Progenitor cell of endocrine pancreas (in vitro differentiated cells): ENCODE measurements around the gene APEH. TPM values are rescaled to one million over a fixed set of nuclear protein-coding genes. Genes with fewer than 3 reads are reported as not detected.

Source experiments
- DNase-seq: peaks from one replicate; pipeline ENCODE4 v3.0.0; 2021; ENCODE audit warnings: low spot score; ENCODE audit not compliant: unreplicated experiment
- H3K27ac Mint-ChIP-seq: 2 replicates; pipeline ENCODE4 v1.8.0; 2021; ENCODE audit warnings: mild to moderate bottlenecking, moderate library complexity, mixed read lengths
- H3K27me3 Mint-ChIP-seq: 2 replicates; pipeline ENCODE4 v1.8.0; 2021; ENCODE audit warnings: mixed read lengths
- H3K36me3 Mint-ChIP-seq: 2 replicates; pipeline ENCODE4 v1.8.0; 2022; ENCODE audit warnings: mixed read lengths; ENCODE audit not compliant: insufficient read depth
- H3K4me1 Mint-ChIP-seq: 2 replicates; pipeline ENCODE4 v1.8.0; 2021; ENCODE audit warnings: low read depth, mixed read lengths
- H3K4me3 Mint-ChIP-seq: 2 replicates; pipeline ENCODE4 v1.8.0; 2021; ENCODE audit warnings: low read depth, mild to moderate bottlenecking, moderate library complexity, mixed read lengths
- H3K9me3 Mint-ChIP-seq: 2 replicates; pipeline ENCODE4 v1.8.0; 2021; ENCODE audit warnings: low read depth, mixed read lengths
- total RNA-seq: library from RNA; stranded (reverse); gene quantifications from 2 replicates; pipeline ENCODE4 v1.2.1, GENCODE V29; 2021
- TF ChIP-seq, protein P1 (sequence below): fragments of 200-600 bp; sonication (generic); IDR thresholded peaks from one replicate; pipeline ENCODE4 v1.5.0; 2021; ENCODE audit warnings: antibody characterized with exemption, mild to moderate bottlenecking; ENCODE audit not compliant: unreplicated experiment

APEH gene
- total RNA-seq, 1 donor from 2014 or later, result 160 TPM

DNA sequence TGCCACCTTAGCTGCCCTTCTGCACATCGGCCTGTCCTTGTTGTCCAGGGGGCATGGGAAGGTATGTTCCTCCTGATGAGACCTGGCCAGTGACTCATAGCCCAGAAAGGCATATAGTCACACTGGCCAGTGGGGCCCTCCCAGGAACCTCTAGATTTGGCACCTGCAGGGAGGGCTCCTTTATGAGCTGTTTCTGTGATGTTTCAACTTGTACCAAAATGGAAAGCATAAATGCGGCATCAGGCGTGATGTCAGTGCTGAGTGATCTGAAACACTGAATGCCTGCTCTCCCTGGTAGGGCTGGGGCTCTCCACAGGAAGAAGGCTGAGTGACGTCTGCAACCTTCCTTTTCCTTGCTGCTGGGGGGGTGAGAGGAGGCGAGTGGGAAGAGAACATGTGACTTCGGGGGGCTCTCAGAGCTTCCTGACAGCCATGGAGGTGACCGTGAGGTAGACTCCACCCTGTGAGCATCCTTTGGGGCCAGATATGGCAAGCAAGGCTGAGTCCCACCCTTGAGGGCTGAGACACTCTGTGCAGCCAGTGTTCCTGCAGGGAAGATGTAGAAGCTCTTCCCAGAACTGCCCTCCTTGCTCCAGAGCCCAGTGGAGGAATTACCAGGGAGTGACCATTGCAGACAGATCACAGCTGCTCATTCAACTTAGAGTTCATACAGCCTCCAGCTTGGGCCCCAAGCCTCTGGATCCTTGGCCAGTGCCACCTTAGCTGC is 37.1 kb upstream of the APEH start:
- Mint-ChIP-seq H3K4me3 (no peak overlapping the region), H3K9me3 (peaks cover under 1% of the 10 kb centered on the region), H3K27me3 (no peaks in the 10 kb centered on the region), H3K4me1 (no peaks in the 10 kb centered on the region), H3K27ac (no peak overlapping the region), H3K36me3 (peaks cover under 1% of the 10 kb centered on the region)
- DNase-seq, result no peak
- TF ChIP-seq, protein P1, sequence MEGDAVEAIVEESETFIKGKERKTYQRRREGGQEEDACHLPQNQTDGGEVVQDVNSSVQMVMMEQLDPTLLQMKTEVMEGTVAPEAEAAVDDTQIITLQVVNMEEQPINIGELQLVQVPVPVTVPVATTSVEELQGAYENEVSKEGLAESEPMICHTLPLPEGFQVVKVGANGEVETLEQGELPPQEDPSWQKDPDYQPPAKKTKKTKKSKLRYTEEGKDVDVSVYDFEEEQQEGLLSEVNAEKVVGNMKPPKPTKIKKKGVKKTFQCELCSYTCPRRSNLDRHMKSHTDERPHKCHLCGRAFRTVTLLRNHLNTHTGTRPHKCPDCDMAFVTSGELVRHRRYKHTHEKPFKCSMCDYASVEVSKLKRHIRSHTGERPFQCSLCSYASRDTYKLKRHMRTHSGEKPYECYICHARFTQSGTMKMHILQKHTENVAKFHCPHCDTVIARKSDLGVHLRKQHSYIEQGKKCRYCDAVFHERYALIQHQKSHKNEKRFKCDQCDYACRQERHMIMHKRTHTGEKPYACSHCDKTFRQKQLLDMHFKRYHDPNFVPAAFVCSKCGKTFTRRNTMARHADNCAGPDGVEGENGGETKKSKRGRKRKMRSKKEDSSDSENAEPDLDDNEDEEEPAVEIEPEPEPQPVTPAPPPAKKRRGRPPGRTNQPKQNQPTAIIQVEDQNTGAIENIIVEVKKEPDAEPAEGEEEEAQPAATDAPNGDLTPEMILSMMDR, result no peak

DNA sequence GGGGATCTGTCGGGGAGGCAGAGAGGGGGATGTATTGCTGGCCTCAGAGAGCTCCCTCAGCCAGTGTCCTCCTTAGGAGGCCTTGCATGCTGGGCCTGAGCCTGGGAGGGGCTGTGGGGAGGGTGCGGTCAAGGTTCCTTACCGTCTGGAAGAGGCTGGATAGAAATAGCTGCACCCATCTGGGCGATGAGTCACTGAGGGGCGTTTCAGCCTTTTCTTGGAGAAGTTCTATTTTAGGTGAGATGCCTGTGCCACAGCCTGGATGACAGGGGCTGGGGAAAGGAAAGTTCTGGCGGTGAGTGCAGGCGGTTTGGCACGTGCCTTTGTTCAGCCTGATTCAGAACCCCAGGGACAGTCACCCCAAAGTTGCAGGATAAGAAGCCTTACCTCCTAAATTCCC is 35.7 kb upstream of the APEH start:
- H3K4me3 Mint-ChIP-seq, result no peak overlapping the region
- H3K27me3 Mint-ChIP-seq, result no peaks in the 10 kb centered on the region
- TF ChIP-seq, protein P1, result no peak
- H3K4me1 Mint-ChIP-seq, result no peaks in the 10 kb centered on the region
- no peak overlapping the region for H3K27ac Mint-ChIP-seq
- H3K36me3 Mint-ChIP-seq, result no peaks in the 10 kb centered on the region
- no peak for DNase-seq
- H3K9me3 Mint-ChIP-seq, result no peaks in the 10 kb centered on the region

DNA sequence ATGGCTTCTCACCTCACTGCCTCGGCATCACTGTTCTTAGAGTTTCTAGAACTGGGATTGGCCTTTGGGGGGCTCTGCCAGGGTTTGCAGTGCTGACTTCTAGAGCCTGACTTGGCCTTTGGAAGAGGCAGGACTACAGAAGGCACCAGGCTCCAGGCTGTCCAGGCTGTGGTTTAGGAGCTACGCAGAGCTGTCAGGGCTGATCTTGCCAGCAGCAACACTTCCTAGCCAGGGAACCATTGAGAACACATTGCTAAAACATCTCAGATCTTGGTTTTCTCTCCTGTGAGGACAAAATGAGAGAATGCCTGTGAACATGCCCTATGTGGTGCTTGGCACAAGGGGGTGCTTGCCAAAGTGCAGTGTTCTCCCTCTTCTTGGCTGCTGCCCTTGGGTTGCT is 34.6 kb upstream of the APEH start:
- no peak for DNase-seq
- Mint-ChIP-seq H3K4me3 (no peak overlapping the region), H3K27me3 (no peaks in the 10 kb centered on the region), H3K9me3 (no peaks in the 10 kb centered on the region), H3K27ac (no peak overlapping the region), H3K4me1 (no peaks in the 10 kb centered on the region), H3K36me3 (no peaks in the 10 kb centered on the region)
- TF ChIP-seq, protein P1, result no peak

DNA sequence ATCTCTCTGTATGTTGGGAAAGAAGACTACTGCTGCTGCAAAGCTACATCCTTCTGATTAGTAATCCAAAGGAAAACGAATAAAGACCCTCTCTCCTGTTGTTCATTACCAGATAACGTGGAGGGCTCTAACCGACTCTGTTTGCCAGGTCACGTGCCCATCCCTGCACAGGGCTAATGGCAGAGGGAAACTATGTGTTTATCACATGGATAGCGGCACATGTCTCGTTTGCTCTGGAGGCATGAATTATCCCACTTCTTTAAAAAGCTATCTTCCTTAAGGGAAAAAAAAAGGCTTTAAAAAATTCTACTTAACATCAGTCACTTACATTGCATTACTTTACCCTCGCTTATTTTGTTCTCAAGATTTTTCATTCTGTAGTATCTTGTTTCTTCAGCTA is 32.9 kb upstream of the APEH start:
- Mint-ChIP-seq H3K4me1 (no peaks in the 10 kb centered on the region), H3K27ac (no peak overlapping the region), H3K4me3 (no peak overlapping the region), H3K9me3 (no peaks in the 10 kb centered on the region), H3K36me3 (no peaks in the 10 kb centered on the region), H3K27me3 (no peaks in the 10 kb centered on the region)
- TF ChIP-seq, protein P1, result no peak
- DNase-seq, result no peak

DNA sequence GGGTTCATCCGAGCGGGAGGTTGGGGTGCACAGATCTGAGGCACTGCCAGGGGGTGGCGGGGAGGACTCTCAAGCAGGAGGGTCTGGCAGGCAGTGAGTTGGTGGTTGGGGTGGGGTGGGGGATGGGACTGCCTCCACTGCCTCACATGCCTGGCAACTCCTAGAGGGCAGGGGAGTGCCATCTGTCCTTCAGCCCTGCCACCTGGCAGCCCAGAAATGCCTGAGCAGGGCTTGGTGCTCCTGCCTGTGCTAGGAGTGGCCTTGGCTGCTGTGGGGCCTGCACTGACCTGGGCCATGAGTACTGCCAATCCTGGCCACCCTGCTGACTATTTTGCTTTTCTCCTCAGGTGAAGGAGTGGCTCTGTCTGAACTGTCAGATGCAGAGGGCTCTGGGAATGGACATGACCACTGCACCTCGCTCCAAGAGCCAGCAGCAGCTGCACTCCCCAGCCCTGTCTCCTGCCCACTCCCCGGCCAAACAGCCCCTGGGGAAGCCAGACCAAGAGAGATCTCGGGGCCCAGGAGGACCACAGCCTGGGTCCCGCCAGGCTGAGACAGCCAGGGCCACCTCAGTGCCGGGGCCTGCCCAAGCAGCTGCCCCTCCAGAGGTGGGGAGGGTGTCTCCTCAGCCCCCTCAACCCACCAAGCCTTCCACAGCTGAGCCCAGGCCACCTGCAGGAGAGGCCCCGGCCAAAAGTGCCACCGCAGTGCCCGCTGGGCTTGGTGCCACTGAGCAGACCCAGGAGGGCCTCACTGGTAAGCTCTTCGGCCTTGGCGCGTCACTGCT is 32.0 kb upstream of the APEH start:
- TF ChIP-seq, protein P1, result no peak
- no peak overlapping the region for H3K4me3 Mint-ChIP-seq
- no peaks in the 10 kb centered on the region for H3K27me3 Mint-ChIP-seq
- no peaks in the 10 kb centered on the region for H3K9me3 Mint-ChIP-seq
- no peak overlapping the region for H3K27ac Mint-ChIP-seq
- H3K4me1 Mint-ChIP-seq, result no peaks in the 10 kb centered on the region
- no peak for DNase-seq
- H3K36me3 Mint-ChIP-seq, result no peaks in the 10 kb centered on the region
